M059J (cell line): ENCODE measurements around the gene HSPA1A. TPM values are rescaled to one million over a fixed set of nuclear protein-coding genes. Genes with fewer than 3 reads are reported as not detected.
"Not testable (repeated sequence)": the region's sequence is repeated elsewhere in the genome, so short reads cannot be mapped to it uniquely, and the experiment has no call there.

ENCODE experiments used
- DNase-seq: peaks from one replicate; pipeline ENCODE4 v3.0.0-alpha.2; 2012; ENCODE audit warnings: low read depth
- total RNA-seq: library from RNA; depleted of rRNA; stranded (reverse); fragments of >200 nt; shearing (Covaris generic); gene quantifications from 2 replicates; pipeline ENCODE4 v1.2.3, GENCODE V29; 2014

The HSPA1A gene
- total RNA-seq, 1 experiment from 2014 or later, result 238 TPM

GRCh38 chr6:31808599-31808998 lies 6.7 kb upstream of the HSPA1A start:
- DNase-seq, result not testable (repeated sequence)

- no peak for DNase-seq
Measured at GRCh38 chr6:31811645-31812044, 3.7 kb upstream of the HSPA1A start.

- DNase-seq, result no peak
Measured at GRCh38 chr6:31813465-31813849, 1.9 kb upstream of the HSPA1A start.

- peak; percentile 100 for DNase-seq
Measured at GRCh38 chr6:31814677-31815024, 692 bp upstream of the HSPA1A start.

GRCh38 chr6:31817133-31817928 lies 2.0 kb downstream of the HSPA1A start:
- DNase-seq, result peak; percentile 23

GRCh38 chr6:31817929-31818511 lies 2.7 kb downstream of the HSPA1A start:
- DNase-seq, result peak; percentile 30

GRCh38 chr6:31819871-31820299 lies 4.5 kb downstream of the HSPA1A start:
- peak; percentile 14 for DNase-seq

- not testable (repeated sequence) for DNase-seq
Measured at GRCh38 chr6:31820399-31820798, 5.1 kb downstream of the HSPA1A start.

- DNase-seq, result peak; percentile 76
Measured at GRCh38 chr6:31821301-31822035, 6.1 kb downstream of the HSPA1A start.

- peak; percentile 91 for DNase-seq
Measured at GRCh38 chr6:31822036-31822821, 6.9 kb downstream of the HSPA1A start.

- not testable (repeated sequence) for DNase-seq
Measured at GRCh38 chr6:31823592-31824196, 8.4 kb downstream of the HSPA1A start.

GRCh38 chr6:31825553-31825952 lies 10.2 kb downstream of the HSPA1A start:
- DNase-seq, result peak; percentile 15

GRCh38 chr6:31826793-31827285 lies 11.5 kb downstream of the HSPA1A start:
- peak; percentile 93 for DNase-seq

- peak; percentile 100 for DNase-seq
Measured at GRCh38 chr6:31827286-31828079, 12.1 kb downstream of the HSPA1A start, which contains the start of gene HSPA1B. HSPA1B (plus strand) TSS chr6:31827738; CDS start chr6:31827951, 213 bp downstream.

GRCh38 chr6:31829633-31830283 lies 14.4 kb downstream of the HSPA1A start:
- peak; percentile 69 for DNase-seq

- DNase-seq, result no peak
Measured at GRCh38 chr6:31830886-31831335, 15.6 kb downstream of the HSPA1A start.

- DNase-seq, result peak; percentile 15
Measured at GRCh38 chr6:31831350-31832215, 16.2 kb downstream of the HSPA1A start.

- peak; percentile 92 for DNase-seq
Measured at GRCh38 chr6:31834367-31835250, 19.3 kb downstream of the HSPA1A start.
